NT2/D1 (cell line): ENCODE results near the gene SYNC.

Experiments
- YY1 ChIP-seq: IDR thresholded peaks from 2 replicates; pipeline ENCODE4 v1.6.1; 2011; ENCODE audit not compliant: insufficient read length, insufficient read depth
- ZNF274 ChIP-seq: IDR thresholded peaks from 2 replicates; pipeline ENCODE4 v1.6.1; 2011; ENCODE audit warnings: mild to moderate bottlenecking, low read depth, low read length

DNA sequence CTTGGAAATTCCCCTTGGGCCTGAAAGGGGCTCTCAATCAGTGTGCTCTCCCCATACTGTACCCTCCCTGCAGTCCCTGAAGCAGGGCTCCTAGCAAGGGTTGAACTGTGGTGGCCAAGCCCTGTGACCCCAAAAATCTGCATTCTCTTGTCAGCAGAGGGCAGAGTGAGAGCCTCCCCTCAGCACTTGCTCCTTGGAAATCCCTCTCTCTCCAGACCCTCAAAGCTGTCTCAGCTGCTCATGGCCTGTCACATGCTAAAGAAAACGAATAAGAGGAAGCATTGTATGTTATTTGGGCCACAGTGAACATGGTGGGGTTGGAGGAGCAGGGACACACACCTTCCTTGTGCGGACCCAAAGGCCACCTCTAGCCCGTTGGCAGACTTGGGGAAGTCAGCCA lies 47.2 kb upstream of the SYNC start:
- TF ChIP-seq ZNF274: no peak
- no peak for TF ChIP-seq YY1
